Panc1 (cell line): ENCODE data around the gene LPP. TPM values are rescaled to one million over a fixed set of nuclear protein-coding genes. Genes with fewer than 3 reads are reported as not detected.

ENCODE experiments used
- ATAC-seq: fragments of 200-7000 bp; cut with Tn5 transposase; 2 replicates; pipeline ENCODE4 v1.9.1; 2020; ENCODE audit warnings: mild to moderate bottlenecking, moderate library complexity
- BruUV-seq: library from RNA; stranded (reverse); fragments of 400-500 nt; replicated peaks from 2 replicates; lab custom pipeline; 2021; lab: Mats Ljungman, UMichigan
- CTCF ChIA-PET: fragments of 300-600 bp; sonication (Branson Sonifier 250); formaldehyde crosslinking; loops from one replicate; lab custom pipeline; 2022; ENCODE audit warnings: antibody characterized with exemption; lab: Charles Lee
- POLR2A ChIA-PET: fragments of 300-600 bp; sonication (Branson Sonifier 250); formaldehyde crosslinking; loops from one replicate; lab custom pipeline; 2022; ENCODE audit warnings: antibody characterized with exemption; lab: Charles Lee
- DNase-seq: peaks from one replicate; pipeline ENCODE4 v3.0.0-alpha.2; 2010; ENCODE audit warnings: low read depth, low spot score
- H3K27ac ChIP-seq: 2 replicates; pipeline ENCODE4 v1.5.1; 2011; ENCODE audit warnings: mild to moderate bottlenecking, low read length, inconsistent platforms
- H3K27me3 ChIP-seq: fragments of 200-500 bp; sonication (Bioruptor generic); 2 replicates; pipeline ENCODE4 v1.6.0; 2014; ENCODE audit warnings: low read length, inconsistent platforms; ENCODE audit not compliant: control insufficient read depth, insufficient read depth
- H3K36me3 ChIP-seq: fragments of 200-500 bp; sonication (Bioruptor generic); 2 replicates; pipeline ENCODE4 v1.5.1; 2014; ENCODE audit warnings: inconsistent platforms, mild to moderate bottlenecking, low read length, moderate library complexity; ENCODE audit not compliant: control insufficient read depth, insufficient read depth
- H3K4me1 ChIP-seq: 2 replicates; pipeline ENCODE4 v1.5.1; 2011; ENCODE audit warnings: inconsistent platforms, mild to moderate bottlenecking, low read length, moderate library complexity; ENCODE audit not compliant: control insufficient read depth, insufficient read depth
- H3K4me3 ChIP-seq, 2 experiments: 2 replicates each; pipeline ENCODE4 v1.5.1; 2011 to 2012; ENCODE audit warnings: low read depth in 2 of 2, low read length in 2 of 2, mild to moderate bottlenecking in 2 of 2, inconsistent platforms in 1 of 2, moderate library complexity in 1 of 2
- H3K9me3 ChIP-seq: fragments of 200-500 bp; sonication (Bioruptor generic); 2 replicates; pipeline ENCODE4 v1.5.1; 2014; ENCODE audit warnings: low read depth, mild to moderate bottlenecking, inconsistent platforms, low read length, moderate library complexity; ENCODE audit not compliant: control insufficient read depth, insufficient read depth
- POLR2AphosphoS5 ChIP-seq: IDR thresholded peaks from 2 replicates; pipeline ENCODE4 v1.6.1; 2012; ENCODE audit warnings: mild to moderate bottlenecking, low read depth, low read length, moderate library complexity
- SIN3A ChIP-seq: IDR thresholded peaks from 2 replicates; pipeline ENCODE4 v1.6.1; 2012; ENCODE audit warnings: low read depth, mild to moderate bottlenecking, low read length, moderate library complexity, borderline replicate concordance; ENCODE audit not compliant: insufficient read depth
- TCF7L2 ChIP-seq: IDR thresholded peaks from 2 replicates; pipeline ENCODE4 v1.6.1; 2011; ENCODE audit warnings: mild to moderate bottlenecking, low read depth, low read length, inconsistent platforms
- in situ Hi-C: cut with HindIII; loops from 2 replicates; pipeline ENCODE4 v1.10.0; 2016; ENCODE audit warnings: low sequenced_read_pairs, low pct_unique_long_range_greater_than_20kb
- intact Hi-C: fragments of 100-400 bp; cut with micrococcal nuclease; formaldehyde crosslinking; loops from one replicate; pipeline ENCODE4 v1.10.0; 2022; ENCODE audit not compliant: unreplicated experiment
- total RNA-seq: library from RNA; stranded (reverse); gene quantifications from one replicate; pipeline ENCODE4 v1.2.1, GENCODE V29; 2021; ENCODE audit not compliant: unreplicated experiment
- TF ChIP-seq, protein P1 (sequence below), 2 experiments: IDR thresholded peaks; 2 replicates each; pipeline ENCODE4 v1.6.1; 2011 to 2012; ENCODE audit warnings: low read depth in 2 of 2, control low read depth in 1 of 2, low read length in 1 of 2, mild to moderate bottlenecking in 1 of 2, moderate library complexity in 1 of 2; ENCODE audit not compliant: insufficient read depth in 1 of 2
- TF ChIP-seq, protein P2 (sequence below): fragments of 450-650 bp; IDR thresholded peaks from 2 replicates; pipeline ENCODE4 v1.5.1; 2017; ENCODE audit warnings: mild to moderate bottlenecking

The LPP gene
- total RNA-seq, 1 experiment from 2014 or later: 90.0 TPM

DNA sequence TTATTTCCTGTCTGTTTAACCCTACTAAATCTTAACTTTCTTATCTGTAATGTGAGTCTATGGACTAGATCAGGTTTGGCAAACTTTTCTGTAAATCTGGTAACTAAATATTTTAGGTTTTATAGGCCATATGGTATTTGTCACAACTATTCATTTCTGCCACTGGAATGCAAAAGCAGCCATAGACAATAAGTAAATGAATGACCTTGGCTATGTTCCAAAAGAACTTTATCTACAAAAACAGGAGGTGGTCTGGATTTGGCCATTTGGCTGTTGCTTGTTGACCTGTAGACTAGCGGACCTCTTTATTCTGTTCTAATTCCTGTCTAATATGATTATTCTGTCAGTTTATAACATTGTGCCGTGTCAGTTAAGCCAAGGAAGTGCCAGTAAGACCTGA is 314.2 kb downstream of the LPP start:
- no peak for DNase-seq
- in situ Hi-C loops (no loop called here), intact Hi-C loops (no loop called here)
- Histone ChIP-seq H3K9me3 (no peaks in the 10 kb centered on the region), H3K4me1 (no peaks in the 10 kb centered on the region), H3K27me3 (no peaks in the 10 kb centered on the region), H3K4me3 (no peak overlapping the region), H3K27ac (no peak overlapping the region), H3K36me3 (no peaks in the 10 kb centered on the region)
- TF ChIP-seq, protein P1, sequence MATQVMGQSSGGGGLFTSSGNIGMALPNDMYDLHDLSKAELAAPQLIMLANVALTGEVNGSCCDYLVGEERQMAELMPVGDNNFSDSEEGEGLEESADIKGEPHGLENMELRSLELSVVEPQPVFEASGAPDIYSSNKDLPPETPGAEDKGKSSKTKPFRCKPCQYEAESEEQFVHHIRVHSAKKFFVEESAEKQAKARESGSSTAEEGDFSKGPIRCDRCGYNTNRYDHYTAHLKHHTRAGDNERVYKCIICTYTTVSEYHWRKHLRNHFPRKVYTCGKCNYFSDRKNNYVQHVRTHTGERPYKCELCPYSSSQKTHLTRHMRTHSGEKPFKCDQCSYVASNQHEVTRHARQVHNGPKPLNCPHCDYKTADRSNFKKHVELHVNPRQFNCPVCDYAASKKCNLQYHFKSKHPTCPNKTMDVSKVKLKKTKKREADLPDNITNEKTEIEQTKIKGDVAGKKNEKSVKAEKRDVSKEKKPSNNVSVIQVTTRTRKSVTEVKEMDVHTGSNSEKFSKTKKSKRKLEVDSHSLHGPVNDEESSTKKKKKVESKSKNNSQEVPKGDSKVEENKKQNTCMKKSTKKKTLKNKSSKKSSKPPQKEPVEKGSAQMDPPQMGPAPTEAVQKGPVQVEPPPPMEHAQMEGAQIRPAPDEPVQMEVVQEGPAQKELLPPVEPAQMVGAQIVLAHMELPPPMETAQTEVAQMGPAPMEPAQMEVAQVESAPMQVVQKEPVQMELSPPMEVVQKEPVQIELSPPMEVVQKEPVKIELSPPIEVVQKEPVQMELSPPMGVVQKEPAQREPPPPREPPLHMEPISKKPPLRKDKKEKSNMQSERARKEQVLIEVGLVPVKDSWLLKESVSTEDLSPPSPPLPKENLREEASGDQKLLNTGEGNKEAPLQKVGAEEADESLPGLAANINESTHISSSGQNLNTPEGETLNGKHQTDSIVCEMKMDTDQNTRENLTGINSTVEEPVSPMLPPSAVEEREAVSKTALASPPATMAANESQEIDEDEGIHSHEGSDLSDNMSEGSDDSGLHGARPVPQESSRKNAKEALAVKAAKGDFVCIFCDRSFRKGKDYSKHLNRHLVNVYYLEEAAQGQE (IDR thresholded peaks at IDR 0.05; ENCODE audit: insufficient read depth in 1 of 2, low read depth in 2 of 2, low read length in 1 of 2): no peak
- TF ChIP-seq, protein P2, sequence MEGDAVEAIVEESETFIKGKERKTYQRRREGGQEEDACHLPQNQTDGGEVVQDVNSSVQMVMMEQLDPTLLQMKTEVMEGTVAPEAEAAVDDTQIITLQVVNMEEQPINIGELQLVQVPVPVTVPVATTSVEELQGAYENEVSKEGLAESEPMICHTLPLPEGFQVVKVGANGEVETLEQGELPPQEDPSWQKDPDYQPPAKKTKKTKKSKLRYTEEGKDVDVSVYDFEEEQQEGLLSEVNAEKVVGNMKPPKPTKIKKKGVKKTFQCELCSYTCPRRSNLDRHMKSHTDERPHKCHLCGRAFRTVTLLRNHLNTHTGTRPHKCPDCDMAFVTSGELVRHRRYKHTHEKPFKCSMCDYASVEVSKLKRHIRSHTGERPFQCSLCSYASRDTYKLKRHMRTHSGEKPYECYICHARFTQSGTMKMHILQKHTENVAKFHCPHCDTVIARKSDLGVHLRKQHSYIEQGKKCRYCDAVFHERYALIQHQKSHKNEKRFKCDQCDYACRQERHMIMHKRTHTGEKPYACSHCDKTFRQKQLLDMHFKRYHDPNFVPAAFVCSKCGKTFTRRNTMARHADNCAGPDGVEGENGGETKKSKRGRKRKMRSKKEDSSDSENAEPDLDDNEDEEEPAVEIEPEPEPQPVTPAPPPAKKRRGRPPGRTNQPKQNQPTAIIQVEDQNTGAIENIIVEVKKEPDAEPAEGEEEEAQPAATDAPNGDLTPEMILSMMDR: no peak
- TF ChIP-seq POLR2AphosphoS5: no peak
- no peak for TF ChIP-seq TCF7L2
- TF ChIP-seq SIN3A: no peak
- ChIA-PET CTCF (no interaction called here), POLR2A (no interaction called here)
- no TSS peak for BruUV-seq
- no peak for ATAC-seq

DNA sequence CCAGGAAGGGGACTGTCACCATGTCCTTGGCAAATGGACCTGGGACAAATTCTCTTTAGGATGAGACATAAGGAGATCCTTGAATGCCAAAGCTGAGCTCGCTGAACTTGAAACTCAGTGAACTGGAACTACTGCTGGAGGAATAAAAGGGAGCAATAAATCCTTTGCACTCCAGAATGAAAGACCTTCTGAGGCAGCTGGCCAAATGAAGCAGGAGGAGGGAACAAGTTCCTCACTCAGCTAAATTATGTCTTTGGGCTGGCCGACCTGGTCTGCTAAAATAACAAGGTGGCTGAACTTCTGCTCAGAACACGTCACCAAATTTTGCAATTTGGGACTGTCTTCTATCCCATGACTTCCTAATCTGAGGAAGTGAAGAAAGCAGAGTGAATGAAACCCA is 314.7 kb downstream of the LPP start:
- ATAC-seq: no peak
- intact Hi-C loops: no loop called here
- POLR2A ChIA-PET: no interaction called here

More for the DNA sequence above, 314.7 kb downstream of the LPP start:
- H3K27ac ChIP-seq: no peak overlapping the region
- in situ Hi-C loops: no loop called here
- H3K9me3 ChIP-seq: no peaks in the 10 kb centered on the region
- TF ChIP-seq TCF7L2 (no peak), POLR2AphosphoS5 (no peak), SIN3A (no peak)
- TF ChIP-seq, protein P1 (IDR thresholded peaks at IDR 0.05; ENCODE audit: insufficient read depth in 1 of 2, low read depth in 2 of 2, low read length in 1 of 2): no peak
- TF ChIP-seq, protein P2: no peak
- no peaks in the 10 kb centered on the region for H3K27me3 ChIP-seq
- no peaks in the 10 kb centered on the region for H3K36me3 ChIP-seq
- BruUV-seq: no TSS peak
- DNase-seq: no peak
- H3K4me1 ChIP-seq: no peaks in the 10 kb centered on the region
- CTCF ChIA-PET: no interaction called here
- H3K4me3 ChIP-seq: no peak overlapping the region
